CD14-positive monocyte (primary cell): ENCODE results near the gene WDR19. TPM values are rescaled to one million over a fixed set of nuclear protein-coding genes. Genes with fewer than 3 reads are reported as not detected.

ENCODE experiments used
- DNase-seq, 3 donors: peaks; one replicate each; pipeline ENCODE4 v3.0.0-alpha.2; 2011 to 2022
- H2AFZ ChIP-seq: 2 replicates; pipeline ENCODE4 v1.6.0; 2012; ENCODE audit warnings: mild to moderate bottlenecking, low read depth, low read length, inconsistent platforms; ENCODE audit not compliant: insufficient read depth, poor library complexity, severe bottlenecking
- H3K27ac ChIP-seq, 2 donors: 1 replicate in 1 of 2; 2 replicates in 1 of 2; pipeline ENCODE4 v1.5.1; 2012 to 2013; ENCODE audit warnings: low read length in 2 of 2, control low read depth in 1 of 2, inconsistent platforms in 1 of 2, low read depth in 1 of 2, mild to moderate bottlenecking in 1 of 2
- H3K27me3 ChIP-seq, 2 donors: one replicate each; pipeline versions ENCODE4 v1.6.0 to v1.6.1; 2011 to 2013; ENCODE audit warnings: low read length in 2 of 2; ENCODE audit not compliant: control insufficient read depth in 2 of 2, insufficient read depth in 2 of 2
- H3K36me3 ChIP-seq, 2 donors: replicated peaks in 1 of 2; 1 replicate in 1 of 2; 2 replicates in 1 of 2; pipeline versions ENCODE4 v1.5.1 to v1.6.1; 2012 to 2013; ENCODE audit warnings: low read length in 2 of 2, control low read depth in 1 of 2, inconsistent platforms in 1 of 2, mild to moderate bottlenecking in 1 of 2; ENCODE audit not compliant: insufficient read depth in 2 of 2, control insufficient read depth in 1 of 2
- H3K4me1 ChIP-seq, 2 donors: 1 replicate in 1 of 2; 2 replicates in 1 of 2; pipeline versions ENCODE4 v1.5.1 to v1.6.1; 2012 to 2013; ENCODE audit warnings: low read length in 2 of 2, control low read depth in 1 of 2, inconsistent platforms in 1 of 2, mild to moderate bottlenecking in 1 of 2, moderate library complexity in 1 of 2; ENCODE audit not compliant: insufficient read depth in 2 of 2, control insufficient read depth in 1 of 2
- H3K4me2 ChIP-seq: replicated peaks from 2 replicates; pipeline ENCODE3; 2012; ENCODE audit warnings: low read length, moderate library complexity, mild to moderate bottlenecking; ENCODE audit not compliant: poor library complexity, severe bottlenecking; ENCODE audit errors: extremely low read depth
- H3K4me3 ChIP-seq, 3 experiments: fragments of 200-600 bp in 1 of 3; sonication (generic) in 1 of 3; replicated peaks in 1 of 3; 1 replicate in 2 of 3; 2 replicates in 1 of 3; pipeline ENCODE4 v1.5.1; 2011 to 2013; ENCODE audit warnings: low read length in 3 of 3, mild to moderate bottlenecking in 3 of 3, control low read depth in 2 of 3, low read depth in 2 of 3, inconsistent platforms in 1 of 3, moderate library complexity in 1 of 3
- H3K79me2 ChIP-seq: 2 replicates; pipeline ENCODE4 v1.6.0; 2012; ENCODE audit warnings: mild to moderate bottlenecking, control low read depth, inconsistent platforms, low read length, moderate library complexity; ENCODE audit not compliant: insufficient read depth
- H3K9ac ChIP-seq: 2 replicates; pipeline ENCODE4 v1.6.0; 2017; ENCODE audit warnings: low read length, mild to moderate bottlenecking; ENCODE audit not compliant: insufficient read depth, poor library complexity, severe bottlenecking
- H3K9me3 ChIP-seq, 2 donors: replicated peaks in 1 of 2; 1 replicate in 1 of 2; 2 replicates in 1 of 2; pipeline versions ENCODE4 v1.5.1 to v1.6.1; 2012 to 2013; ENCODE audit warnings: low read length in 2 of 2, control low read depth in 1 of 2; ENCODE audit not compliant: control insufficient read depth in 1 of 2, insufficient read depth in 1 of 2
- H4K20me1 ChIP-seq: 2 replicates; pipeline ENCODE4 v1.6.0; 2012; ENCODE audit warnings: mild to moderate bottlenecking, low read length, control low read depth, moderate library complexity; ENCODE audit not compliant: insufficient read depth
- H3K27ac Mint-ChIP-seq, 7 donors: one replicate each; pipeline ENCODE4 v1.8.0; 2020; ENCODE audit warnings: mild to moderate bottlenecking in 7 of 7, mixed read lengths in 7 of 7, moderate library complexity in 6 of 7, inconsistent platforms in 2 of 7
- H3K27me3 Mint-ChIP-seq, 3 donors: one replicate each; pipeline ENCODE4 v1.8.0; 2021 to 2022; ENCODE audit warnings: low read depth in 3 of 3, mild to moderate bottlenecking in 3 of 3, mixed read lengths in 3 of 3, moderate library complexity in 3 of 3, inconsistent platforms in 1 of 3
- H3K36me3 Mint-ChIP-seq, 2 donors: one replicate each; pipeline ENCODE4 v1.8.0; 2020; ENCODE audit warnings: mixed read lengths in 2 of 2, inconsistent platforms in 1 of 2, mild to moderate bottlenecking in 1 of 2
- H3K4me1 Mint-ChIP-seq: one replicate; pipeline ENCODE4 v1.8.0; 2020; ENCODE audit warnings: mild to moderate bottlenecking, mixed read lengths
- H3K4me3 Mint-ChIP-seq, 2 donors: one replicate each; pipeline ENCODE4 v1.8.0; 2020; ENCODE audit warnings: mild to moderate bottlenecking in 2 of 2, mixed read lengths in 2 of 2, moderate library complexity in 1 of 2
- H3K9me3 Mint-ChIP-seq, 7 donors: one replicate each; pipeline ENCODE4 v1.8.0; 2020 to 2022; ENCODE audit warnings: mixed read lengths in 7 of 7, mild to moderate bottlenecking in 6 of 7, moderate library complexity in 6 of 7, inconsistent platforms in 2 of 7
- WGBS: methylation state at CpG from one replicate; pipeline ENCODE4 v1.1.5; 2013; ENCODE audit warnings: missing lambda C conversion rate; ENCODE audit not compliant: insufficient coverage; 5-methylcytosine and 5-hydroxymethylcytosine counted together
- intact Hi-C, 2 donors: fragments of 100-400 bp; cut with micrococcal nuclease; formaldehyde crosslinking; loops; one replicate each; pipeline versions ENCODE4 v1.15.0 to v1.15.1; 2023
- polyA plus RNA-seq, 3 donors: library from polyadenylated mRNA; depleted of rRNA in 1 of 3; unstranded in 2 of 3; stranded (reverse) in 1 of 3; fragments of 300-500 nt in 2 of 3; fragments of >200 nt in 1 of 3; fragmentation: Illumina TruSeq in 2 of 3; gene quantifications; 1 replicate in 2 of 3; 2 replicates in 1 of 3; pipeline ENCODE4 v1.2.3, GENCODE V29; 2012 to 2021
- TF ChIP-seq, protein P1 (sequence below): fragments of 200-600 bp; IDR thresholded peaks from one replicate; pipeline ENCODE4 v1.8.0; 2022; ENCODE audit warnings: antibody characterized with exemption, mild to moderate bottlenecking

Gene WDR19
- polyA plus RNA-seq, 3 donors, result 1.7 to 11.4 (median 2.0) TPM

- no peaks in the 10 kb centered on the region for H3K27me3 Mint-ChIP-seq
- no peaks in the 10 kb centered on the region for H3K79me2 ChIP-seq
- H3K4me3 Mint-ChIP-seq, result no peak overlapping the region
- no peak overlapping the region for H3K4me3 ChIP-seq
- peaks cover 0 to 4% (median 0%) of the 10 kb centered on the region in 7 donors for H3K9me3 Mint-ChIP-seq
- no peak overlapping the region for H3K4me2 ChIP-seq
- H3K9ac ChIP-seq, result no peak overlapping the region
- no peaks in the 10 kb centered on the region for H3K4me1 Mint-ChIP-seq
- intact Hi-C loops, result no loop called here
- H3K9me3 ChIP-seq, result no peaks in the 10 kb centered on the region
- no CpG with 5 or more reads among the region's 2 CpGs for WGBS
- no peaks in the 10 kb centered on the region for H4K20me1 ChIP-seq
- DNase-seq, result no peak
- H3K36me3 ChIP-seq, result no peaks in the 10 kb centered on the region
- TF ChIP-seq, protein P1, sequence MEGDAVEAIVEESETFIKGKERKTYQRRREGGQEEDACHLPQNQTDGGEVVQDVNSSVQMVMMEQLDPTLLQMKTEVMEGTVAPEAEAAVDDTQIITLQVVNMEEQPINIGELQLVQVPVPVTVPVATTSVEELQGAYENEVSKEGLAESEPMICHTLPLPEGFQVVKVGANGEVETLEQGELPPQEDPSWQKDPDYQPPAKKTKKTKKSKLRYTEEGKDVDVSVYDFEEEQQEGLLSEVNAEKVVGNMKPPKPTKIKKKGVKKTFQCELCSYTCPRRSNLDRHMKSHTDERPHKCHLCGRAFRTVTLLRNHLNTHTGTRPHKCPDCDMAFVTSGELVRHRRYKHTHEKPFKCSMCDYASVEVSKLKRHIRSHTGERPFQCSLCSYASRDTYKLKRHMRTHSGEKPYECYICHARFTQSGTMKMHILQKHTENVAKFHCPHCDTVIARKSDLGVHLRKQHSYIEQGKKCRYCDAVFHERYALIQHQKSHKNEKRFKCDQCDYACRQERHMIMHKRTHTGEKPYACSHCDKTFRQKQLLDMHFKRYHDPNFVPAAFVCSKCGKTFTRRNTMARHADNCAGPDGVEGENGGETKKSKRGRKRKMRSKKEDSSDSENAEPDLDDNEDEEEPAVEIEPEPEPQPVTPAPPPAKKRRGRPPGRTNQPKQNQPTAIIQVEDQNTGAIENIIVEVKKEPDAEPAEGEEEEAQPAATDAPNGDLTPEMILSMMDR, result no peak
- no peak overlapping the region for H2AFZ ChIP-seq
- H3K4me1 ChIP-seq, result no peaks in the 10 kb centered on the region
- H3K36me3 Mint-ChIP-seq, result peaks cover 0 to 5% of the 10 kb centered on the region in 2 donors
- H3K27ac Mint-ChIP-seq, result no peak overlapping the region
- H3K27me3 ChIP-seq, result no peaks in the 10 kb centered on the region
- no peak overlapping the region for H3K27ac ChIP-seq
These were observed 72.9 kb downstream of the WDR19 start for GRCh38 chr4:39255266-39255665.

DNA sequence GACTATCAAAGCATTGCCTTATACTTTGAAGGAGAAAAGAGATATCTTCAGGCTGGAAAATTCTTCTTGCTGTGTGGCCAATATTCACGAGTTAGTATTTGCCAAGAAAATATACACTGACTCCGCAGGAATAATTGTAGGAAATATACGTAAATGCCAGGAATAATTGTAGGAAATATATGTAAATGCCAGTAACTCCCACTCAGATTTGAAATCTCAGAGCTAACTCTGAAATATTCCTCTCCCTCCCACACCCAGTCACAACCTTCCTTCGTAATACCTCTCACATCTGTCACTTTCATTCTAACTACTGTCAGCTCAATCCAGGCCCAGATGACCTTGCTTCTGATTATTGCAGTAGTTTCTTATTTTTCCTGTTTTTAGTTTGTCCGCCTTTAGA lies 73.5 kb downstream of the WDR19 start:
- no peak overlapping the region for H3K27ac ChIP-seq
- H3K36me3 Mint-ChIP-seq, result peaks cover 0 to 5% of the 10 kb centered on the region in 2 donors
- no peak for DNase-seq
- WGBS, result 100% methylated on average over 3 of the region's 5 CpGs
- no peaks in the 10 kb centered on the region for H3K27me3 ChIP-seq
- no peak overlapping the region for H3K4me3 Mint-ChIP-seq
- TF ChIP-seq, protein P1, result no peak
- no peaks in the 10 kb centered on the region for H3K79me2 ChIP-seq
- H3K27me3 Mint-ChIP-seq, result no peaks in the 10 kb centered on the region
- no peaks in the 10 kb centered on the region for H3K36me3 ChIP-seq
- no peaks in the 10 kb centered on the region for H4K20me1 ChIP-seq
- H3K9me3 ChIP-seq, result no peaks in the 10 kb centered on the region
- H3K4me2 ChIP-seq, result no peak overlapping the region
- no peaks in the 10 kb centered on the region for H3K4me1 ChIP-seq
- peaks cover 0 to 8% (median 0%) of the 10 kb centered on the region in 7 donors for H3K9me3 Mint-ChIP-seq
- no peak overlapping the region for H3K27ac Mint-ChIP-seq
- intact Hi-C loops, result no loop called here
- H3K4me1 Mint-ChIP-seq, result no peaks in the 10 kb centered on the region
- no peak overlapping the region for H2AFZ ChIP-seq
- no peak overlapping the region for H3K9ac ChIP-seq
- no peak overlapping the region for H3K4me3 ChIP-seq
